OCI-LY3 (cell line): ENCODE data around the gene HSPA12B.

ENCODE experiments used
- H2AFZ ChIP-seq: fragments of 200-600, 300-600 bp; shearing (Covaris generic); 2 replicates; pipeline ENCODE4 v1.6.0; 2014; ENCODE audit warnings: antibody characterized with exemption, low read depth, low read length
- H3K27ac ChIP-seq: fragments of 200-600, 300-600 bp; sonication (generic); 2 replicates; pipeline ENCODE4 v1.5.1; 2014; ENCODE audit warnings: mild to moderate bottlenecking, low read length, moderate library complexity, mixed read lengths
- H3K27me3 ChIP-seq: fragments of 200-600, 300-600 bp; sonication (generic); 2 replicates; pipeline ENCODE4 v1.6.1; 2014; ENCODE audit warnings: low read depth, low read length, mixed read lengths
- H3K36me3 ChIP-seq: fragments of 200-600, 300-600 bp; sonication (generic); replicated peaks from 2 replicates; pipeline ENCODE3; 2014; ENCODE audit warnings: low read depth, low read length, mixed read lengths
- H3K4me1 ChIP-seq: fragments of 300-600, 200-600 bp; sonication (generic); 2 replicates; pipeline ENCODE4 v1.6.1; 2014; ENCODE audit warnings: low read length, mixed read lengths
- H3K4me2 ChIP-seq: fragments of 200-600, 300-600 bp; sonication (generic); 2 replicates; pipeline ENCODE4 v1.6.1; 2014; ENCODE audit warnings: low read length, mixed read lengths
- H3K4me3 ChIP-seq: fragments of 300-600, 200-600 bp; sonication (generic); 2 replicates; pipeline ENCODE4 v1.5.1; 2014; ENCODE audit warnings: antibody characterized with exemption, mild to moderate bottlenecking, low read length, moderate library complexity
- H3K79me2 ChIP-seq: fragments of 300-600, 200-600 bp; shearing (Covaris generic); 2 replicates; pipeline ENCODE4 v1.6.1; 2014; ENCODE audit warnings: mild to moderate bottlenecking, low read length, mixed read lengths
- H3K9ac ChIP-seq: fragments of 300-600, 200-600 bp; shearing (Covaris generic); 2 replicates; pipeline ENCODE4 v1.6.0; 2014; ENCODE audit warnings: mild to moderate bottlenecking, low read length, moderate library complexity
- H3K9me3 ChIP-seq: fragments of 200-600, 300-600 bp; shearing (Covaris generic); 2 replicates; pipeline ENCODE4 v1.6.1; 2014; ENCODE audit warnings: low read length, mixed read lengths; ENCODE audit not compliant: insufficient read depth
- H4K20me1 ChIP-seq: fragments of 200-600, 300-600 bp; sonication (generic); 2 replicates; pipeline ENCODE4 v1.6.1; 2016; ENCODE audit warnings: low read length, mixed read lengths; ENCODE audit not compliant: insufficient read depth
- CTCF ChIP-seq: fragments of 200-600, 300-600 bp; sonication (generic); IDR thresholded peaks from 2 replicates; pipeline ENCODE4 v1.5.1; 2014; ENCODE audit warnings: antibody characterized with exemption, low read length, low read depth
- EZH2phosphoT487 ChIP-seq: fragments of 200-600 bp; shearing (Covaris generic); IDR thresholded peaks from 2 replicates; pipeline ENCODE4 v1.6.1; 2018; ENCODE audit warnings: antibody characterized with exemption, mixed run types, low read depth

Gene HSPA12B

GRCh38 chr20:3744806-3745685 is 12.6 kb downstream of the HSPA12B start:
- Histone ChIP-seq H3K4me1 (no peaks in the 10 kb centered on the region), H3K36me3 (no peaks in the 10 kb centered on the region), H3K4me3 (no peak overlapping the region), H3K27ac (no peak overlapping the region), H3K27me3 (0 out of 2 replicates have a peak, but pooled peaks cover 6% of the 10 kb centered on the region), H3K9me3 (no peaks in the 10 kb centered on the region), H3K4me2 (no peak overlapping the region), H3K9ac (no peak overlapping the region), H2AFZ (no peak overlapping the region), H4K20me1 (no peaks in the 10 kb centered on the region), H3K79me2 (no peaks in the 10 kb centered on the region)
- no peak for TF ChIP-seq CTCF
- TF ChIP-seq EZH2phosphoT487 = no peak

GRCh38 chr20:3745686-3746173 is 13.2 kb downstream of the HSPA12B start:
- H3K9me3 ChIP-seq = no peaks in the 10 kb centered on the region
- H3K4me3 ChIP-seq = no peak overlapping the region
- H3K27me3 ChIP-seq = 0 out of 2 replicates have a peak, but pooled peaks cover 6% of the 10 kb centered on the region
- H3K9ac ChIP-seq = no peak overlapping the region
- H3K27ac ChIP-seq = no peak overlapping the region
- no peak overlapping the region for H2AFZ ChIP-seq
- TF ChIP-seq EZH2phosphoT487 (no peak), CTCF (no peak)
- no peaks in the 10 kb centered on the region for H3K79me2 ChIP-seq
- H3K4me1 ChIP-seq = no peaks in the 10 kb centered on the region
- no peaks in the 10 kb centered on the region for H3K36me3 ChIP-seq
- no peaks in the 10 kb centered on the region for H4K20me1 ChIP-seq
- no peak overlapping the region for H3K4me2 ChIP-seq

- Histone ChIP-seq H3K27ac (no peak overlapping the region), H4K20me1 (no peaks in the 10 kb centered on the region), H3K36me3 (peaks cover 3% of the 10 kb centered on the region), H3K27me3 (0 out of 2 replicates have a peak, but pooled peaks cover 6% of the 10 kb centered on the region), H3K79me2 (no peaks in the 10 kb centered on the region), H3K9me3 (no peaks in the 10 kb centered on the region), H2AFZ (no peak overlapping the region), H3K4me1 (no peaks in the 10 kb centered on the region), H3K4me2 (no peak overlapping the region), H3K4me3 (no peak overlapping the region), H3K9ac (no peak overlapping the region)
- TF ChIP-seq CTCF (no peak), EZH2phosphoT487 (no peak)
These were observed 15.0 kb downstream of the HSPA12B start for GRCh38 chr20:3747471-3747870.

- H3K27me3 ChIP-seq = 0 out of 2 replicates have a peak, but pooled peaks cover 6% of the 10 kb centered on the region
- no peak overlapping the region for H3K27ac ChIP-seq
- H3K4me1 ChIP-seq = no peaks in the 10 kb centered on the region
- no peaks in the 10 kb centered on the region for H3K9me3 ChIP-seq
- H3K79me2 ChIP-seq = no peaks in the 10 kb centered on the region
- no peak overlapping the region for H3K4me2 ChIP-seq
- peaks cover 3% of the 10 kb centered on the region for H3K36me3 ChIP-seq
- H2AFZ ChIP-seq = no peak overlapping the region
- no peak for TF ChIP-seq CTCF
- TF ChIP-seq EZH2phosphoT487 = no peak
- no peaks in the 10 kb centered on the region; the same call in 1 of the 2 replicates for H4K20me1 ChIP-seq
- H3K9ac ChIP-seq = no peak overlapping the region
- no peak overlapping the region for H3K4me3 ChIP-seq
These were observed 15.6 kb downstream of the HSPA12B start for GRCh38 chr20:3748073-3748472.
